HEK293 (cell line): ENCODE data around the gene DLG2.

ENCODE experiments used
- CTCF ChIA-PET: fragments of 350-600 bp; formaldehyde crosslinking; extraction: SDS; loops from one replicate; lab custom pipeline; 2021; ENCODE audit warnings: antibody characterized with exemption; lab: Yijun Ruan, JAX
- POLR2A ChIA-PET: fragments of 300-600 bp; formaldehyde crosslinking; extraction: SDS; loops from one replicate; lab custom pipeline; 2020; ENCODE audit warnings: antibody characterized with exemption, inconsistent platforms; lab: Yijun Ruan, JAX
- H3K27ac ChIP-seq: fragments of 200-500 bp; sonication (Bioruptor generic); 2 replicates; pipeline ENCODE4 v1.5.1; 2014; ENCODE audit warnings: low read depth, low read length, control low read depth, inconsistent platforms; ENCODE audit errors: extremely low read depth
- H3K36me3 ChIP-seq, 2 experiments: fragments of 200-500 bp in 1 of 2; sonication (Bioruptor generic) in 1 of 2; 1 replicate in 1 of 2; 2 replicates in 1 of 2; pipeline ENCODE4 v1.5.1; 2014 to 2017; ENCODE audit warnings: inconsistent platforms in 2 of 2, low read length in 2 of 2; ENCODE audit not compliant: control insufficient read depth in 2 of 2, insufficient read depth in 1 of 2
- H3K4me1 ChIP-seq: fragments of 200-500 bp; sonication (Bioruptor generic); 2 replicates; pipeline ENCODE4 v1.5.1; 2014; ENCODE audit warnings: mild to moderate bottlenecking, low read length, inconsistent platforms; ENCODE audit not compliant: control insufficient read depth, insufficient read depth
- H3K4me3 ChIP-seq: 2 replicates; pipeline ENCODE4 v1.5.1; 2011; ENCODE audit warnings: low read depth, mild to moderate bottlenecking, control low read depth, low read length, moderate library complexity
- H3K9me3 ChIP-seq: fragments of 200-500 bp; sonication (Bioruptor generic); 2 replicates; pipeline ENCODE4 v1.5.1; 2014; ENCODE audit warnings: low read depth, low read length, inconsistent platforms; ENCODE audit not compliant: control insufficient read depth, insufficient read depth
- FEZF1 ChIP-seq: fragments of 450-650 bp; formaldehyde crosslinking; IDR thresholded peaks from 2 replicates; pipeline ENCODE4 v1.5.1; 2016; ENCODE audit warnings: missing biosample characterization, missing genetic modification characterization
- HOXC10 ChIP-seq: sonication (generic); formaldehyde crosslinking; IDR thresholded peaks from 2 replicates; pipeline ENCODE4 v1.8.1; 2023; ENCODE audit warnings: mild to moderate bottlenecking, missing genetic modification reagents
- MEIS1 ChIP-seq: sonication (generic); formaldehyde crosslinking; IDR thresholded peaks from 2 replicates; pipeline ENCODE4 v1.8.1; 2022; ENCODE audit warnings: missing genetic modification reagents, mild to moderate bottlenecking, borderline replicate concordance
- RBAK ChIP-seq: fragments of 450-650 bp; formaldehyde crosslinking; IDR thresholded peaks from 2 replicates; pipeline ENCODE4 v1.5.1; 2016; ENCODE audit warnings: missing biosample characterization, missing genetic modification characterization
- ZBTB11 ChIP-seq: fragments of 450-650 bp; formaldehyde crosslinking; conservative IDR thresholded peaks from 2 replicates; pipeline ENCODE4 v1.5.1; 2016; ENCODE audit warnings: low read depth, missing biosample characterization, missing genetic modification characterization
- ZBTB17 ChIP-seq: fragments of 450-650 bp; formaldehyde crosslinking; IDR thresholded peaks from 2 replicates; pipeline ENCODE4 v1.5.1; 2016; ENCODE audit warnings: missing biosample characterization, missing genetic modification characterization
- ZBTB48 ChIP-seq: fragments of 450-650 bp; formaldehyde crosslinking; IDR thresholded peaks from 2 replicates; pipeline ENCODE4 v1.5.1; 2016; ENCODE audit warnings: missing biosample characterization, missing genetic modification characterization
- ZFP37 ChIP-seq: fragments of 450-650 bp; formaldehyde crosslinking; IDR thresholded peaks from 2 replicates; pipeline ENCODE4 v1.5.1; 2016; ENCODE audit warnings: missing biosample characterization, missing genetic modification characterization
- ZNF174 ChIP-seq: fragments of 450-650 bp; formaldehyde crosslinking; IDR thresholded peaks from 2 replicates; pipeline ENCODE4 v1.5.0; 2017; ENCODE audit warnings: missing biosample characterization, mild to moderate bottlenecking, missing genetic modification characterization
- ZNF354C ChIP-seq: fragments of 450-650 bp; formaldehyde crosslinking; IDR thresholded peaks from 2 replicates; pipeline ENCODE4 v1.5.1; 2016; ENCODE audit warnings: missing biosample characterization, missing genetic modification characterization, low read depth, borderline replicate concordance
- ZNF391 ChIP-seq: fragments of 450-650 bp; formaldehyde crosslinking; IDR thresholded peaks from 2 replicates; pipeline ENCODE4 v1.5.1; 2016; ENCODE audit warnings: low read depth, missing biosample characterization, missing genetic modification characterization, borderline replicate concordance
- ZNF394 ChIP-seq: fragments of 450-650 bp; formaldehyde crosslinking; IDR thresholded peaks from 2 replicates; pipeline ENCODE4 v1.5.1; 2016; ENCODE audit warnings: missing biosample characterization, missing genetic modification characterization, mild to moderate bottlenecking, moderate library complexity, borderline replicate concordance
- ZNF529 ChIP-seq: fragments of 450-650 bp; formaldehyde crosslinking; IDR thresholded peaks from 2 replicates; pipeline ENCODE4 v1.5.1; 2017; ENCODE audit warnings: missing genetic modification characterization, missing biosample characterization; ENCODE audit not compliant: insufficient replicate concordance
- ZNF560 ChIP-seq: fragments of 450-650 bp; formaldehyde crosslinking; IDR thresholded peaks from 2 replicates; pipeline ENCODE4 v1.5.1; 2017; ENCODE audit warnings: missing biosample characterization, missing genetic modification characterization, borderline replicate concordance
- ZNF585B ChIP-seq: fragments of 450-650 bp; formaldehyde crosslinking; IDR thresholded peaks from 2 replicates; pipeline ENCODE4 v1.5.1; 2016; ENCODE audit warnings: missing biosample characterization, missing genetic modification characterization
- ZNF610 ChIP-seq: fragments of 450-650 bp; formaldehyde crosslinking; IDR thresholded peaks from 2 replicates; pipeline ENCODE4 v1.5.1; 2016; ENCODE audit warnings: missing biosample characterization, missing genetic modification characterization, borderline replicate concordance
- ZNF664 ChIP-seq: fragments of 450-650 bp; formaldehyde crosslinking; IDR thresholded peaks from 2 replicates; pipeline ENCODE4 v1.5.1; 2016; ENCODE audit warnings: missing biosample characterization, missing genetic modification characterization
- ZNF692 ChIP-seq: fragments of 450-650 bp; formaldehyde crosslinking; IDR thresholded peaks from 2 replicates; pipeline ENCODE4 v1.5.1; 2016; ENCODE audit warnings: missing biosample characterization, missing genetic modification characterization
- ZNF843 ChIP-seq: fragments of 450-650 bp; formaldehyde crosslinking; IDR thresholded peaks from 2 replicates; pipeline ENCODE4 v1.5.1; 2016; ENCODE audit warnings: missing biosample characterization, missing genetic modification characterization
- ZSCAN18 ChIP-seq: fragments of 450-650 bp; formaldehyde crosslinking; IDR thresholded peaks from 2 replicates; pipeline ENCODE4 v1.5.1; 2016; ENCODE audit warnings: missing biosample characterization, missing genetic modification characterization

DLG2 gene

GRCh38 chr11:84922836-84923235, 704.3 kb downstream of the DLG2 start (continued):
- TF ChIP-seq ZNF843 (tag by site-specific recombination) = no peak

GRCh38 chr11:84922212-84922805, 704.8 kb downstream of the DLG2 start:
- Histone ChIP-seq H3K27ac (no peak overlapping the region), H3K36me3 (no peaks in the 10 kb centered on the region), H3K4me3 (no peak overlapping the region), H3K4me1 (no peaks in the 10 kb centered on the region)
- POLR2A ChIA-PET = no interaction called here
- CTCF ChIA-PET = interaction anchor here (0.9 kb wide), 1 partner anchor 37 kb away, joined by 3 read pairs; no protein-coding TSS in a partner anchor
- TF ChIP-seq ZFP37 (tag by site-specific recombination) (no peak), RBAK (tag by site-specific recombination) (no peak), ZNF664 (tag by site-specific recombination) (no peak), FEZF1 (tag by site-specific recombination) (no peak), ZNF529 (no peak), ZNF174 (no peak), ZBTB11 (tag by site-specific recombination) (no peak), ZNF394 (no peak), HOXC10 (CRISPR knock-in tag) (no peak), ZBTB48 (tag by site-specific recombination) (no peak), MEIS1 (CRISPR knock-in tag) (no peak), ZNF585B (tag by site-specific recombination) (no peak), ZSCAN18 (no peak)
- TF ChIP-seq, all 188 proteins: peak for 0
- no peaks in the 10 kb centered on the region for H3K9me3 ChIP-seq

GRCh38 chr11:84914511-84914910, 712.6 kb downstream of the DLG2 start:
- Histone ChIP-seq H3K9me3 (no peaks in the 10 kb centered on the region), H3K36me3 (no peaks in the 10 kb centered on the region), H3K4me3 (no peak overlapping the region), H3K27ac (no peak overlapping the region)
- CTCF ChIA-PET = no interaction called here
- POLR2A ChIA-PET = no interaction called here
- no peak for TF ChIP-seq ZNF692
- no peak for TF ChIP-seq ZNF391 (tag by site-specific recombination)
- no peak for TF ChIP-seq ZBTB17 (tag by site-specific recombination)
- TF ChIP-seq ZNF354C = no peak
- TF ChIP-seq ZNF610 (tag by site-specific recombination) = no peak
- no peak for TF ChIP-seq ZNF560
- TF ChIP-seq, all 188 proteins: peak for 0
- H3K4me1 ChIP-seq = no peaks in the 10 kb centered on the region
